Measurements from ENCODE around the gene KMT2C. TPM values are rescaled to one million over a fixed set of nuclear protein-coding genes. Genes with fewer than 3 reads are reported as not detected.
"Not testable (repeated sequence)": the region's sequence is repeated elsewhere in the genome, so short reads cannot be mapped to it uniquely, and the experiment has no call there.

Gene KMT2C
- total RNA-seq, 1 experiment from 2014 or later: 45.4 TPM

DNA sequence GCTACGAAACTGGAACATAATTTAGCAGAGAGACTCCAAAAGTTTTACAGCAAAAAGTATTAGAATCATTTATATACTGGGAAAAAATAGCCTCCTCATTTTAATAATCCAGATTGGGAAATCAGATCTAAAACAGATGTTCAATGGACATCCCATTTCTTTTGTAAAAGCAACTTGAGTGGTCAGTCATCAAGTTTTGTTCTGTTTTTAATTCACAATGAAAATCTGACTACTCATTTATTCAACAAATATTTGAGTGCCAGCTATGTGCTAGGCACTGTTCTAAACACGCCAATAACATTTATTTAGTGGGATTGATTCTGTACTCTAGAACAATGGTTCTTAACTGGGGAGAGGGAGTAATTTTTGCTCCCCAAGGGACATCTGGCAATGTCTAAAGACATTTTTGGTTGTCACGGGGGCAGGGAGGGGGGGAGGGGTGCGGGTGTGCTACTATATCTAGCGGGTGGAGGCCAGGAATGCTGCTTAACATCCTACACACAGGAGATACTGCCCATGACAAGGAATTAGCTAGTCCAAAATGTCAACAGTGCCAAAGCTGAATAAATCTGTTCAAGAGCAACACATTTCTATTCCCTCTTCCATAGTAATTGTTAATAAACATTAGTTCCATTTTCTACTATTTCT is 54.7 kb downstream of the KMT2C start:
- CTCF ChIA-PET: interaction anchor here (0.6 kb wide), 1 partner anchor 38 kb away, joined by 3 read pairs; no protein-coding TSS in a partner anchor
- H3K27ac Mint-ChIP-seq; H3K4me3 Mint-ChIP-seq; H3K27me3 Mint-ChIP-seq (ENCODE audit: low read depth); DNase-seq (ENCODE audit: low spot score); ATAC-seq; H3K4me1 Mint-ChIP-seq; POLR2A ChIA-PET: not testable (repeated sequence)
- H3K9me3 Mint-ChIP-seq: peaks cover 18% of the 10 kb centered on the region
- H3K36me3 Mint-ChIP-seq: peaks cover 15% of the 10 kb centered on the region

DNA sequence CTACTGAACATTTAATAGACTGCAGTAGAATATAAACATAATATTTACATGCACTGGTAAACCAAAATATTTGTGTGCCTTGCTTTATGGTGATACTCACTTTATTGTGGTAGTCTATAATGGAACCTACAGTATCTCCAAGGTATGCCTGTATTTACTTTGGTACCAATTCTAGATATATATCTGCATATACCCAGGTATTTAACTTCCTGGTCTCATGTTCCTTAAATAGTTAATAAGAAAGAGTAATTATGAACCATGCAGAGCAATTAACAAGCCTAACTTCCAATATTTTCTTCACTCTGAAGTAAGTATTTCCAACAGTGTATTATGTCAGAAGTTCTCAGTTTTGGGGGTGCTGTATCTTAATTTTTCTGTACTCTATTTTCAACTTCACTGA is 57.3 kb downstream of the KMT2C start:
- H3K27me3 Mint-ChIP-seq (ENCODE audit: low read depth); H3K4me3 Mint-ChIP-seq; DNase-seq (ENCODE audit: low spot score); CTCF ChIA-PET; H3K4me1 Mint-ChIP-seq; POLR2A ChIA-PET; H3K27ac Mint-ChIP-seq; ATAC-seq: not testable (repeated sequence)
- Mint-ChIP-seq H3K9me3 (peaks cover 20% of the 10 kb centered on the region), H3K36me3 (peaks cover 15% of the 10 kb centered on the region)

DNA sequence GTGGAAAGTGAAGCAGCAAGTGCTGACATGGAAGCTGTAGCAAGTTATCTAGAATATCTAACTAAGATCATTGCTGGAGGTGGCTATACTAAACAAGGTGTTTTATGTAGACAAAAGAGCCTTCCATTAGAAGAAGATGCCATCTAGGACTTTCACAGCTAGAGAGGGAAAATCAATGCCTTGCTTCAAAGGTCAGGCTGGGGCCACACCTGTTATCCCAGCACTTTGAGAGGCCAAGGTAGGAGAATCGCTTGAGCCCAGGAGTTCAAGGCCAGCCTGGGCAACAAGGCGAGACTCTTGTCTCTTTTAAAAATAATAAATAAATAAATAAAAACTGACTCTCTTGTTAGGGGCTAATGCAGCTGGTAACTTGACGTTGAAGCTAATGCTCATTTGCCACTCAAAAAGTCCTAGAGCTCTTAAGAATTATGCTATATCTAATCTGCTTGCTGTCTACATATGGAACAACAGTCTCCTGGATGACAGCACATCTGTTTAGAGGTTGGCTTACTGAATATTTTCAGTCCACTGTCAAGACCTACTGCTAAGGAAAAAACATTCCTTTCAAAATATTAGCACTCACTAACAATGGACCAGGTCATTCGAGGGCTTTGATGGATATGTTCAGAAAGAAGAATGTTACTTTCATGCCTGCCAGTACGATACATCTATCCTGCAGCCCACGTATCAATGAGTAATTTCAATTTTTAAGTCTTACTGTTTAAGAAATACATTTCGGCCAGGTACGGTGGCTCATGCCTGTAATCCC is 58.9 kb downstream of the KMT2C start:
- CTCF ChIA-PET: not testable (repeated sequence)
- peaks cover 16% of the 10 kb centered on the region for H3K36me3 Mint-ChIP-seq

DNA sequence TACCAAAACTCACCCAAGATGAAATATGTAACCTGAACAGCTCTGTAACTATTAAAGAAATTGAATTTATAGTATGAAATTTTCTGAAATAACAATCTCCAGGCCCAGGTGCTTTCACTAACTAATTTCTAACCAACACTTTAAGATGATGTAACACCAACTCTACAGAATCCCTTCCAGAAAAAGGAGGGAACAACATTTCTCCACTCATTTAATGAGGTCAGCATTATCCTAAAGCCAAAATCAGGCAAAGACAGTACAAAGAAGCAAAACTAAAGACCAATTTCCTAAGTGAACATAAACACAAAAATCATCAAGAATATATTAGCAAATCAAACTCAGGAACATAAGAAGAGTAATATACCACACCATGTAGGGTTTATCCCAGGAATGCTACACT is 65.5 kb downstream of the KMT2C start:
- Mint-ChIP-seq H3K9me3 (peaks cover 23% of the 10 kb centered on the region), H3K36me3 (peaks cover 14% of the 10 kb centered on the region), H3K27me3 (ENCODE audit: low read depth) (no peaks in the 10 kb centered on the region), H3K4me3 (no peak overlapping the region), H3K27ac (peak overlapping the region; percentile 15), H3K4me1 (peaks cover 25% of the 10 kb centered on the region)
- DNase-seq (ENCODE audit: low spot score) (no peak), ATAC-seq (no peak)
- TF ChIP-seq NFATC4 (CRISPR knock-in tag; IDR thresholded peaks at IDR 0.05) (no peak), CREM (CRISPR knock-in tag; IDR thresholded peaks at IDR 0.05) (no peak), ESRRA (CRISPR knock-in tag; IDR thresholded peaks at IDR 0.05; ENCODE audit: borderline replicate concordance) (no peak), ZNF121 (CRISPR knock-in tag; IDR thresholded peaks at IDR 0.05) (no peak)
- TF ChIP-seq, protein P1, sequence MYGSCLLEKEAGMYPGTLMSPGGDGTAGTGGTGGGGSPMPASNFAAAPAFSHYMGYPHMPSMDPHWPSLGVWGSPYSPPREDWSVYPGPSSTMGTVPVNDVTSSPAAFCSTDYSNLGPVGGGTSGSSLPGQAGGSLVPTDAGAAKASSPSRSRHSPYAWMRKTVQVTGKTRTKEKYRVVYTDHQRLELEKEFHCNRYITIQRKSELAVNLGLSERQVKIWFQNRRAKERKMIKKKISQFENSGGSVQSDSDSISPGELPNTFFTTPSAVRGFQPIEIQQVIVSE (CRISPR knock-in tag; IDR thresholded peaks at IDR 0.05; ENCODE audit: borderline replicate concordance): no peak
- TF ChIP-seq, protein P2, sequence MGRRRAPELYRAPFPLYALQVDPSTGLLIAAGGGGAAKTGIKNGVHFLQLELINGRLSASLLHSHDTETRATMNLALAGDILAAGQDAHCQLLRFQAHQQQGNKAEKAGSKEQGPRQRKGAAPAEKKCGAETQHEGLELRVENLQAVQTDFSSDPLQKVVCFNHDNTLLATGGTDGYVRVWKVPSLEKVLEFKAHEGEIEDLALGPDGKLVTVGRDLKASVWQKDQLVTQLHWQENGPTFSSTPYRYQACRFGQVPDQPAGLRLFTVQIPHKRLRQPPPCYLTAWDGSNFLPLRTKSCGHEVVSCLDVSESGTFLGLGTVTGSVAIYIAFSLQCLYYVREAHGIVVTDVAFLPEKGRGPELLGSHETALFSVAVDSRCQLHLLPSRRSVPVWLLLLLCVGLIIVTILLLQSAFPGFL (CRISPR knock-in tag; IDR thresholded peaks at IDR 0.05; ENCODE audit: borderline replicate concordance): no peak
- TF ChIP-seq, protein P3, sequence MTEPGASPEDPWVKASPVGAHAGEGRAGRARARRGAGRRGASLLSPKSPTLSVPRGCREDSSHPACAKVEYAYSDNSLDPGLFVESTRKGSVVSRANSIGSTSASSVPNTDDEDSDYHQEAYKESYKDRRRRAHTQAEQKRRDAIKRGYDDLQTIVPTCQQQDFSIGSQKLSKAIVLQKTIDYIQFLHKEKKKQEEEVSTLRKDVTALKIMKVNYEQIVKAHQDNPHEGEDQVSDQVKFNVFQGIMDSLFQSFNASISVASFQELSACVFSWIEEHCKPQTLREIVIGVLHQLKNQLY (CRISPR knock-in tag; IDR thresholded peaks at IDR 0.05): no peak
- ChIA-PET CTCF (no interaction called here), POLR2A (interaction anchor here (1.6 kb wide), 1 partner anchor 11 kb away, joined by 6 read pairs; no protein-coding TSS in a partner anchor)

More for the DNA sequence above, 58.9 kb downstream of the KMT2C start:
- H3K27ac Mint-ChIP-seq; ATAC-seq; POLR2A ChIA-PET; DNase-seq (ENCODE audit: low spot score); H3K4me3 Mint-ChIP-seq; H3K4me1 Mint-ChIP-seq; H3K27me3 Mint-ChIP-seq (ENCODE audit: low read depth): not testable (repeated sequence)
- peaks cover 32% of the 10 kb centered on the region for H3K9me3 Mint-ChIP-seq

DNA sequence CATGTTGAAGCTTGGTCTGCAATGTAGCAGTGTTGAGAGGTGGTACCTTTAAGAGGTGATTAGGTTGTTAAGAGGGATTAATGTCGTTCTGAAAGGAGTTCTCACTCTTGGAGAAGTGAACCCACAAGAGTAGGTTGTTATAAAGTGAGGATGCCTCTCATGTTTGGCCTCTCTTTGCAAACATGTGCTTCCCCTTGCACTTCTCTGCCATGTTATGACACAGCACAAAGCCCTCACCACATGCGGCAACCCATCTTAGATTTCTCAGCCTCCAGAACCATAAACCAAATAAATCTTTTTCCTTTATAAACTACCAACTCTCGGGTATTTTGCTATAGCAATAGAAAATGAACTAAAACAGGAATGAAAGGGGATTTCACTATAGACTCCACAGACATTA is 66.3 kb downstream of the KMT2C start:
- Mint-ChIP-seq H3K9me3 (peaks cover 23% of the 10 kb centered on the region), H3K4me3 (no peak overlapping the region), H3K4me1 (peaks cover 25% of the 10 kb centered on the region), H3K27ac (peak overlapping the region; percentile 28; the same call in 1 of the 2 replicates), H3K36me3 (peaks cover 14% of the 10 kb centered on the region), H3K27me3 (ENCODE audit: low read depth) (no peaks in the 10 kb centered on the region)
- ATAC-seq: no peak
- TF ChIP-seq SOX15 (CRISPR knock-in tag; IDR thresholded peaks at IDR 0.05): no peak
- TF ChIP-seq ZNF232 (CRISPR knock-in tag; IDR thresholded peaks at IDR 0.05): no peak
- ChIA-PET POLR2A (interaction anchor here (1.6 kb wide), 1 partner anchor 10 kb away, joined by 6 read pairs; no protein-coding TSS in a partner anchor), CTCF (interaction anchor here (1.2 kb wide), 1 partner anchor 27 kb away, joined by 3 read pairs; no protein-coding TSS in a partner anchor)
- DNase-seq (ENCODE audit: low spot score): no peak
